GM18499 (cell line): Measurements from ENCODE around the gene TIGD2.
A peak's percentile ranks its signal among the peaks of the same experiment; 100 is the strongest.
"Not testable (repeated sequence)": the region's sequence is repeated elsewhere in the genome, so short reads cannot be mapped to it uniquely, and the experiment has no call there.

Experiments used
- ATAC-seq: cut with Tn5 transposase; IDR thresholded peaks from one replicate; pipeline ENCODE4 v1.9.1; 2021; ENCODE audit warnings: moderate number of reproducible peaks; ENCODE audit not compliant: insufficient read depth, unreplicated experiment

Gene TIGD2

GRCh38 chr4:89117115-89117514 is 5.8 kb downstream of the TIGD2 start:
- ATAC-seq = no peak

GRCh38 chr4:89119166-89119565 is 7.8 kb downstream of the TIGD2 start:
- no peak for ATAC-seq

GRCh38 chr4:89119836-89120235 is 8.5 kb downstream of the TIGD2 start:
- no peak for ATAC-seq

- no peak for ATAC-seq
Observed at GRCh38 chr4:89121387-89122068, 10.2 kb downstream of the TIGD2 start.

- ATAC-seq = no peak
Observed at GRCh38 chr4:89123451-89123851, 12.1 kb downstream of the TIGD2 start.

GRCh38 chr4:89125901-89126782 is 14.8 kb downstream of the TIGD2 start:
- ATAC-seq = no peak

- no peak for ATAC-seq
Observed at GRCh38 chr4:89129080-89129640, 17.8 kb downstream of the TIGD2 start.

GRCh38 chr4:89134775-89135319 is 23.5 kb downstream of the TIGD2 start:
- no peak for ATAC-seq

- ATAC-seq = no peak
Observed at GRCh38 chr4:89136525-89136924, 25.2 kb downstream of the TIGD2 start.

- ATAC-seq = no peak
Observed at GRCh38 chr4:89137231-89137630, 25.9 kb downstream of the TIGD2 start.

GRCh38 chr4:89137695-89138094 is 26.4 kb downstream of the TIGD2 start:
- no peak for ATAC-seq

- ATAC-seq = no peak
Observed at GRCh38 chr4:89140168-89140759, 28.9 kb downstream of the TIGD2 start.

GRCh38 chr4:89142691-89143669 is 31.6 kb downstream of the TIGD2 start:
- peak; percentile 80 for ATAC-seq

GRCh38 chr4:89144652-89145051 is 33.3 kb downstream of the TIGD2 start:
- not testable (repeated sequence) for ATAC-seq

GRCh38 chr4:89146196-89146595 is 34.9 kb downstream of the TIGD2 start:
- no peak for ATAC-seq

GRCh38 chr4:89152972-89153371 is 41.6 kb downstream of the TIGD2 start:
- no peak for ATAC-seq

GRCh38 chr4:89156174-89156914 is 45.0 kb downstream of the TIGD2 start:
- ATAC-seq = no peak

GRCh38 chr4:89157488-89158024 is 46.2 kb downstream of the TIGD2 start:
- no peak for ATAC-seq
